ENCODE results near the gene KRT27. TPM values are rescaled to one million over a fixed set of nuclear protein-coding genes. Genes with fewer than 3 reads are reported as not detected.
A peak's percentile ranks its signal among the peaks of the same experiment; 100 is the strongest.

Gene KRT27, protein sequence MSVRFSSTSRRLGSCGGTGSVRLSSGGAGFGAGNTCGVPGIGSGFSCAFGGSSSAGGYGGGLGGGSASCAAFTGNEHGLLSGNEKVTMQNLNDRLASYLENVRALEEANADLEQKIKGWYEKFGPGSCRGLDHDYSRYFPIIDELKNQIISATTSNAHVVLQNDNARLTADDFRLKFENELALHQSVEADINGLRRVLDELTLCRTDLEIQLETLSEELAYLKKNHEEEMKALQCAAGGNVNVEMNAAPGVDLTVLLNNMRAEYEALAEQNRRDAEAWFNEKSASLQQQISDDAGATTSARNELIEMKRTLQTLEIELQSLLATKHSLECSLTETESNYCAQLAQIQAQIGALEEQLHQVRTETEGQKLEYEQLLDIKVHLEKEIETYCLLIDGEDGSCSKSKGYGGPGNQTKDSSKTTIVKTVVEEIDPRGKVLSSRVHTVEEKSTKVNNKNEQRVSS
- total RNA-seq: not detected
- long read RNA-seq: 0 reads

DNA sequence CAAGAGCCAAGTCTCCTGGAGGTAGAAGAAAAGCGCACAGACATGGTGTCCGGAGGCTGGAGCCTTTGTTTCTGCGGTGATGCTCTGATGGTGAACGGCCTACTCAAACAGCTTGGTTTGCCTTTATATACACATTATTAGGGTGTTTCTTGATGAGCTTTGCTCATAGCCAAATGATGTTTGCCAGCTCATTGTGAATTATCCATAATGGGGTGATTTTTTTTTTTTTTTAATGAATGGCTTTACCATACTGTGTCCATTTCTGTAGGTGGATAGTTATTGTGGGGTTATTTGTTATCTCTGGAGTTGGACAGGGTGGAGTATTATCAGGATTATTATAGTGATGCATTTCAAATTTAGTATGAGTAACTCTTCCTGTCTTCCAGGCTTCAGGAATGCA, at the start of gene KRT27:
KRT27 (minus strand) TSS at position 101 of the 400 bp plus-strand sequence; CDS start at position 44, 57 bp downstream.
- ATAC-seq: no peak
- intact Hi-C loops (cut with DNase I): no loop called here
- H3K4me3 ChIP-seq: no peak within 1 kb of the TSS
- TF ChIP-seq, protein P1, sequence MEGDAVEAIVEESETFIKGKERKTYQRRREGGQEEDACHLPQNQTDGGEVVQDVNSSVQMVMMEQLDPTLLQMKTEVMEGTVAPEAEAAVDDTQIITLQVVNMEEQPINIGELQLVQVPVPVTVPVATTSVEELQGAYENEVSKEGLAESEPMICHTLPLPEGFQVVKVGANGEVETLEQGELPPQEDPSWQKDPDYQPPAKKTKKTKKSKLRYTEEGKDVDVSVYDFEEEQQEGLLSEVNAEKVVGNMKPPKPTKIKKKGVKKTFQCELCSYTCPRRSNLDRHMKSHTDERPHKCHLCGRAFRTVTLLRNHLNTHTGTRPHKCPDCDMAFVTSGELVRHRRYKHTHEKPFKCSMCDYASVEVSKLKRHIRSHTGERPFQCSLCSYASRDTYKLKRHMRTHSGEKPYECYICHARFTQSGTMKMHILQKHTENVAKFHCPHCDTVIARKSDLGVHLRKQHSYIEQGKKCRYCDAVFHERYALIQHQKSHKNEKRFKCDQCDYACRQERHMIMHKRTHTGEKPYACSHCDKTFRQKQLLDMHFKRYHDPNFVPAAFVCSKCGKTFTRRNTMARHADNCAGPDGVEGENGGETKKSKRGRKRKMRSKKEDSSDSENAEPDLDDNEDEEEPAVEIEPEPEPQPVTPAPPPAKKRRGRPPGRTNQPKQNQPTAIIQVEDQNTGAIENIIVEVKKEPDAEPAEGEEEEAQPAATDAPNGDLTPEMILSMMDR (IDR thresholded peaks at IDR 0.05): no peak
- H3K4me1 ChIP-seq: no peaks in the 10 kb centered on the region
- peaks cover 8% of the 10 kb centered on the region for H3K27me3 ChIP-seq (ENCODE audit: low read depth)
- no peak for DNase-seq
- no peaks in the 10 kb centered on the region for H3K9me3 ChIP-seq
- H3K27ac ChIP-seq: no peak within 1 kb of the TSS
- H3K36me3 ChIP-seq: no peaks in the 10 kb centered on the region

DNA sequence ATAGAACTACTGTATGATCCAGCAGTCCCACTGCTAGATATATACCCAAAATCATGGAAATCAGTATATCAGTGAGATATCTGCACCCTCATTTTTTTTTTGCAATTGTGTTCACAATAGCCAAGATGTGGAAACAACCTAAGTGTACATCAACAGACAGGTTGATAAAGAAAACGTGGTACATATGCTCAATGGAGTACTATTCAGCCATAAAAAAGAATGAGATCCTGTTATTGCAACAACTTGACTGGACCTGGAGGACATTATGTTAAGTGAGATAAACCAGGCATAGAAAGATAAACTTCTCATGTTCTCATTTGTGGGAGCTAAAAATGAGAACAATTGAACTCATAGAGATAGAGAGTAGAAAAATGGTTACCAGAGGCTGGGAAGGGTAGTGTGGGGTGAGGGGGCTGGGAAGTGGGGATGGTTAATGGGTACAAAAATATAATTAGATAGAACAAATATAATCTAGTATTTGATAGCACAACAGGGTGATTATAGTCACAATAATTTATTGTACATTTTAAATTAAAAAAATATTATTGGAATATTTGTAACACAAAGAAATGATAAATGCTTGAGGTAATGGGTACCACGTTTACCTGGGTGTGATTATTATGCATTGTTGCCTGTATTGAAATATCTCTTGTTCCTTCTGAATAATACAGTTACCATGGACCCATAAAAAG, 47.9 kb upstream of the KRT27 start:
- Histone ChIP-seq H3K4me1 (no peaks in the 10 kb centered on the region), H3K36me3 (peaks cover 11% of the 10 kb centered on the region), H3K4me3 (no peak overlapping the region), H3K27me3 (ENCODE audit: low read depth) (no peaks in the 10 kb centered on the region), H3K27ac (no peak overlapping the region), H3K9me3 (no peaks in the 10 kb centered on the region)
- no peak for ATAC-seq
- intact Hi-C loops (cut with DNase I): no loop called here
- no peak for DNase-seq
- TF ChIP-seq, protein P1 (IDR thresholded peaks at IDR 0.05): no peak

DNA sequence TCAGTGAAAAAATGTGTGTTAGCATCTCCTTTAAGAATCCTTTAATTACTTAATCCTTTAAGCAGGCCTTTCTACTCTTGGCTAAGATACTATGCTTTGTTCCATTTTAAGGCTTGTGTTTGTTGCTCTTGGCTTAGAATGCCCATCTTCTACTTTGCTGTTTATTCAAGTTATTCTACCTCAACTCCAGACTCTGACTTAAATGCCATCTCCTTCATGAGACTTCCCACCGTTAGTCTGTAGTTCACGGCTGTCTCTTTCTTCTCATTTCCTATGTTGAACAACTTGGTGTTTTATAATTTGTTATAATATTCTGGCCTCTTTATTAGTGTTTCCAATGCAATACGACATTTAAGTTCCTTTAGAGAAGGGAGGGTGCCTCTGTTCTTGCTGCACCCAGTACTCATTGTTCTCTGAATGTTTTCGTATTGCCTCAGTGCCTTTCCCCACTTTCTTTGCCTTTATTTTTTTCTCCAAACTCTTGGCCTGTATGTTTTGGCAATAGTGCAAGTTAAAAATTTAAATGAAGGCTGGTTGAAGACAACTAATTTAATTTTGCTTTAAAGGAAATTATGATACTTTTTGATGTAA, 46.2 kb upstream of the KRT27 start:
- no peaks in the 10 kb centered on the region for H3K36me3 ChIP-seq
- intact Hi-C loops (cut with DNase I): no loop called here
- H3K4me3 ChIP-seq: no peak overlapping the region
- no peaks in the 10 kb centered on the region for H3K27me3 ChIP-seq (ENCODE audit: low read depth)
- TF ChIP-seq, protein P1 (IDR thresholded peaks at IDR 0.05): no peak
- no peaks in the 10 kb centered on the region for H3K9me3 ChIP-seq
- no peaks in the 10 kb centered on the region for H3K4me1 ChIP-seq
- DNase-seq: no peak
- ATAC-seq: peak in 1 of 2 donors; percentile 66
- no peak overlapping the region for H3K27ac ChIP-seq

DNA sequence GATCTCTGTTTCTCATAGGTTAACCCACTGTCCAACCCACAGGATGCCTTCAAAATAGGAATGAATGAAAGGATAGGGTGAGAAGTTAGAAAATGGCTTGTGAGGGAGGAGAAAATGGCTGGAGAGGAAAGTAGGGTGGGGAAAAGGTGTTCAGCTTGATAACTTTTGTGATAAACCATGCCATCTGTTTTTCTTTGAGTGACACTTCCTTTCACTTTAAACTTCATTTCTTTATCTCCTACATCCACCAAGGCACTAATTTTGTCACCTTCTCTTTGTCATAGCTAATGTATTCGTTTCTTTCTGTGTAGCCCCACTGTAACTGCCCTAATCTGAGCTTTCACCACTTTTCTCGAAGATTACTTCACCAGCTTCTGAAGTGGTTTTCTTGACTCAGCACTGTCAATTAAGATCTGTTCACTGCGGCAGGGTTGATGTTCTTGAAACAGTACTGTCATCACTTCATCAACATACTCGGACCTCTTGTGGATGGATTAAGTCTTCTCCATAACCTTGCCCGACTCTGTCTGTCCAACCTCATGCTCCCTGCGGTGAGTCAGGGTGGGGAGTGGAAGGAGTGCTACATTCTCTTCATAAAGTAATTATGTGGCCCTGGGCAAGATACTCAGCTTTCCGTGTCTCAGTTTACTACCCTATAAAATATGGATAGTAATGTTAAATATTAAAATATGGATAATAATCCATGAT, 45.5 kb upstream of the KRT27 start:
- Histone ChIP-seq H3K27me3 (ENCODE audit: low read depth) (no peaks in the 10 kb centered on the region), H3K4me1 (no peaks in the 10 kb centered on the region), H3K9me3 (no peaks in the 10 kb centered on the region), H3K36me3 (no peaks in the 10 kb centered on the region), H3K27ac (no peak overlapping the region), H3K4me3 (no peak overlapping the region)
- intact Hi-C loops (cut with DNase I): no loop called here
- DNase-seq (no peak), ATAC-seq (peak in 1 of 2 donors; percentile 59)
- TF ChIP-seq, protein P1 (IDR thresholded peaks at IDR 0.05): no peak

DNA sequence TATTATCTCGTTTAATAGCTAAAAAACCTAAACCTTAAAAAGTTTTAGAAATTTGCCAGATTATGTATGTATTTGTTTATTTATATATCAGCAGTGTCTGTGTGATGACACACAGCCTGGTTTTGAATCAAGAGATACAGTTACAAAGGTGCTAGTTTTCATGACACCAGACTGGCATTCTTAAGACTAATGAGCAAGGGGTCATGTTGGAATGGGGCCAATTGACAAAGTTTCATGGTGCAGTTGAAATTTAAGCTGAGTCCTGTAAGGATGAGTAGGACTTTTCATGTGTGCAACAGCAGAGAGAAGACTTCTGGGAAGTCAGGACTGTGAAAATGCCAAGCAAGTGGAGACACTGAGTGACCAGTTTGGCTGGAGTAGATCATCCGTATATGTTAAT, 43.2 kb upstream of the KRT27 start:
- H3K4me1 ChIP-seq: no peaks in the 10 kb centered on the region
- DNase-seq (no peak), ATAC-seq (no peak)
- no peaks in the 10 kb centered on the region for H3K9me3 ChIP-seq
- no peak overlapping the region for H3K4me3 ChIP-seq
- no peak overlapping the region for H3K27ac ChIP-seq
- TF ChIP-seq, protein P1 (IDR thresholded peaks at IDR 0.05): no peak
- no peaks in the 10 kb centered on the region for H3K27me3 ChIP-seq (ENCODE audit: low read depth)
- intact Hi-C loops (cut with DNase I): no loop called here
- no peaks in the 10 kb centered on the region for H3K36me3 ChIP-seq
